Thyroid gland (tissue), 4 donors: ENCODE results near the gene DNPH1. TPM values are rescaled to one million over a fixed set of nuclear protein-coding genes. Genes with fewer than 3 reads are reported as not detected.

Experiments
- DNase-seq, 2 donors: peaks; one replicate each; pipeline ENCODE4 v3.0.0-alpha.2; 2019
- H3K27ac ChIP-seq, 3 donors: fragments of 200-600 bp; sonication (generic); 1 replicate in 2 of 3; 2 replicates in 1 of 3; pipeline ENCODE4 v1.5.1; 2016 to 2019; ENCODE audit warnings: mild to moderate bottlenecking in 1 of 3, moderate library complexity in 1 of 3
- H3K27me3 ChIP-seq: fragments of 200-600 bp; sonication (generic); one replicate; pipeline ENCODE4 v1.5.1; 2019
- H3K36me3 ChIP-seq, 2 donors: fragments of 200-600 bp; sonication (generic); one replicate each; pipeline ENCODE4 v1.5.1; 2016 to 2019
- H3K4me1 ChIP-seq, 2 donors: fragments of 200-600 bp; sonication (generic); one replicate each; pipeline ENCODE4 v1.5.1; 2017 to 2019
- H3K4me3 ChIP-seq, 3 donors: fragments of 200-600 bp; sonication (generic); replicated peaks in 1 of 3; 1 replicate in 2 of 3; 2 replicates in 1 of 3; pipeline ENCODE4 v1.5.1; 2016; ENCODE audit warnings: mild to moderate bottlenecking in 1 of 3
- H3K9me3 ChIP-seq: fragments of 200-600 bp; sonication (generic); one replicate; pipeline ENCODE4 v1.5.1; 2017
- POLR2A ChIP-seq, 2 donors: fragments of 450-650 bp; IDR thresholded peaks; one replicate each; pipeline ENCODE4 v1.6.1; 2017; ENCODE audit warnings: antibody characterized with exemption in 2 of 2, mild to moderate bottlenecking in 2 of 2, moderate library complexity in 1 of 2
- WGBS, 2 donors: methylation state at CpG; one replicate each; pipeline ENCODE4 v1.1.5; 2017; 5-methylcytosine and 5-hydroxymethylcytosine counted together
- intact Hi-C: fragments of 100-400 bp; cut with DNase I; formaldehyde crosslinking; loops from one replicate; pipeline ENCODE4 v1.15.1; 2023
- total RNA-seq, 4 donors: library from RNA; depleted of rRNA; stranded (reverse); fragments of >200 nt; gene quantifications; one replicate each; pipeline ENCODE4 v1.2.3, GENCODE V29; 2016
- TF ChIP-seq, protein P1 (sequence below), 6 experiments: fragments of 200-600 bp in 3 of 6; fragments of 450-650 bp in 3 of 6; sonication (generic) in 3 of 6; IDR thresholded peaks; one replicate each; pipeline ENCODE4 v1.5.1; 2016 to 2019; ENCODE audit warnings: antibody characterized with exemption in 6 of 6, mild to moderate bottlenecking in 2 of 6, inconsistent platforms in 1 of 6, moderate library complexity in 1 of 6

DNPH1 gene
- total RNA-seq, 4 donors from 2014 or later, result 33.1 to 122 (median 84.1) TPM

DNA sequence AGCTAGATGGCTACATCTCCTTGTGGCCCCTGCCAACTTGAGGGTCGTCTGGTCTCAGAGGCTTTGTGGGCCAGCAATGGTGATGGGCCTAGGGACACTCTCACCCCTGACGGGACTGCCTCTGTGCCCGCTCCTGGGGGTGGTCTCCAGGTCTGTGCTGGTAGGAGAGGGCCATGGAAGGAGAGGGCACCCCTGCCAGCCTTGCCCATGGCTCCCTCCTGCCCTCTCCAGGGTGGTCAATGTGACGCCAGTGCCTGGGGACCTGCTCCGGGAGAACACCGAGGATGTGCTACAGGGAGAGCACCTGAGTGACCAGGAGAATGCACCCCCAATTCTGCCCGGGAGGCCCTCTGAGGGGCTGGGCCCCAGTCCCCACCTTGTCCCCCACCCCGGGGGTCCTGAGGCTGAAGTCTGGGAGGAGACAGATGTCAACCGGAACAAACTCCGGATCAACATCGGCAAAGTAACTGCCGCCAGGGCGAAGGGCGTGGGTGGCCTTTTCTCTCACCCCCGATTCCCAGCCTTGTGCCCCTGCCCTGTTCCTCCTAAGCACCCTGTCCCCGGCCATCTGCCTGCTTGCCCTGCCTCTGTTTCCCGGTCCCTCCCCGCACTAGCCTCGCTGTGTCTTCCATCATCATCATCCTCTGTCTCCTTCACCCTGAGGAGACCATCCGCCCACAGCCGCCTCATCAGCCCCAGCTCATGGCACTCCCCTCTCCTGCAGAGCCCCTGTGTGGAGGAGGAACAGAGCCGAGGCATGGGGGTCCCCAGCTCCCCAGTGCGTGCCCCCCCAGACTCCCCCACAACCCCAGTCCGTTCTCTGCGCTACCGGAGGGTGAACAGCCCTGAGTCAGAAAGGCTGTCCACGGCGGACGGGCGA, 29.8 kb upstream of the DNPH1 start:
- Histone ChIP-seq H3K36me3 (no peaks in the 10 kb centered on the region), H3K4me3 (no peak overlapping the region), H3K27ac (no peak overlapping the region), H3K4me1 (no peaks in the 10 kb centered on the region), H3K27me3 (no peaks in the 10 kb centered on the region), H3K9me3 (no peaks in the 10 kb centered on the region)
- 88 to 92% methylated on average over 25 to 29 of the region's 30 CpGs for WGBS, 2 donors
- intact Hi-C loops, result no loop called here
- no peak for TF ChIP-seq POLR2A (IDR thresholded peaks at IDR 0.05)
- TF ChIP-seq, protein P1, sequence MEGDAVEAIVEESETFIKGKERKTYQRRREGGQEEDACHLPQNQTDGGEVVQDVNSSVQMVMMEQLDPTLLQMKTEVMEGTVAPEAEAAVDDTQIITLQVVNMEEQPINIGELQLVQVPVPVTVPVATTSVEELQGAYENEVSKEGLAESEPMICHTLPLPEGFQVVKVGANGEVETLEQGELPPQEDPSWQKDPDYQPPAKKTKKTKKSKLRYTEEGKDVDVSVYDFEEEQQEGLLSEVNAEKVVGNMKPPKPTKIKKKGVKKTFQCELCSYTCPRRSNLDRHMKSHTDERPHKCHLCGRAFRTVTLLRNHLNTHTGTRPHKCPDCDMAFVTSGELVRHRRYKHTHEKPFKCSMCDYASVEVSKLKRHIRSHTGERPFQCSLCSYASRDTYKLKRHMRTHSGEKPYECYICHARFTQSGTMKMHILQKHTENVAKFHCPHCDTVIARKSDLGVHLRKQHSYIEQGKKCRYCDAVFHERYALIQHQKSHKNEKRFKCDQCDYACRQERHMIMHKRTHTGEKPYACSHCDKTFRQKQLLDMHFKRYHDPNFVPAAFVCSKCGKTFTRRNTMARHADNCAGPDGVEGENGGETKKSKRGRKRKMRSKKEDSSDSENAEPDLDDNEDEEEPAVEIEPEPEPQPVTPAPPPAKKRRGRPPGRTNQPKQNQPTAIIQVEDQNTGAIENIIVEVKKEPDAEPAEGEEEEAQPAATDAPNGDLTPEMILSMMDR (IDR thresholded peaks at IDR 0.05), result no peak
- DNase-seq, result no peak

DNA sequence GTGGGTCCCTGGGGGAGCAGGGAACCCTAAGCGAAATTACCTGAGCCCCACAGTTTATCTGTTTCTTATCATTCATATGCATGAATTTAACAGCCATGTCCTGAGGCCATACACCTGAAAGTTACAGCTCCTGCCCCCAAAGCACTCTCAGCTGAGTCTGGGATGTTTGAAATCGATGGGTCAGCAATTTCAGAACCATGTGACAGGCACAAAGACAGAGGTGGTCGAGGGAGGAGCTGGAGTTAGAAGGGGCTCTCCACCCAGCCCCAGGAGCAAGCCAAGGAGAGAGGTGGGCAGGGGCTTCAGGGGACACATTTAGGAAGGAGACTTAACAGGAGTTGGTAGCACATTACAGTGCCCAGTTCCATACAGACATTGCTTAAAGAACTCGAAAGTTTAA, 28.9 kb upstream of the DNPH1 start:
- no peaks in the 10 kb centered on the region for H3K27me3 ChIP-seq
- intact Hi-C loops, result no loop called here
- H3K4me1 ChIP-seq, result no peaks in the 10 kb centered on the region
- no peak for DNase-seq
- no peaks in the 10 kb centered on the region for H3K36me3 ChIP-seq
- 60 to 68% methylated on average over 4 of the region's 4 CpGs for WGBS, 2 donors
- H3K27ac ChIP-seq, result no peak overlapping the region
- H3K4me3 ChIP-seq, result no peak overlapping the region
- H3K9me3 ChIP-seq, result no peaks in the 10 kb centered on the region
- TF ChIP-seq POLR2A (IDR thresholded peaks at IDR 0.05), result no peak
- TF ChIP-seq, protein P1 (IDR thresholded peaks at IDR 0.05), result no peak

DNA sequence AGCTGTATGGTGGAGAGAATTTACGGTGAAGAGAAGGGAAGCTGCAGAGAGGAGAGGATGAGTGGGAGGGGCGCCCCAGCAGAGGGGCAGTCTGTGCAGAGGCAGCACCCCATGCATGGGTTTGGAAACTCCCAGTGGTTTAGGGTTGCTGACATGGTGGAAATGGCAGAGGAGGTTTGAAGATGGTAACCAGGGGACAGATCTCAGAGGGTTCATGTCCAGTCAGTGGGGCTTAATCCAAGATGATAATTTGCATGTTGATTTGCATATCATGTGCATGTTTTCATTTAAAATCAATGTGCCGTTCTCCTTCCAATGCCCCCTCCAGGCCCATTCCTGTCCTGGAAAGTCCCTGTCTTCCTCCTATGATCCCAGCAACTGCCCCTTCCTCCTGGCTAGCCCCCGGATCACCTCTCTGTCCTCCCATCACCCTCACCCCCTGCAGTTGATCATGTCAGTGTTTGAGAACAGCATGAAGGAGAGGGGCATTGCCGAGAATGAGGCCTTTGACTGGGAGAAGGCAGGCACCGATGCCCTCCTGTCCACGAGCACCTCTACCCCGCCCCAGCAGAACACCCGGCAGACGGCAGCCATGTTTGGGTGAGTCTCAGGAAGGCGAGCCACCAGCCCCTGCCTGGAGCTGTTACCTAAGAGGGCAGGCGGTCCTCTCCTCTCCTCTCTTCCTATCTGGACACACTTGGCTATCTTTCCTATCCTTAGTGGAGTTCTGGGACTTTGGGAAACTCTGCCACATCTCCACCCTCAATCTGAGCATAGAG, 28.3 kb upstream of the DNPH1 start:
- Histone ChIP-seq H3K4me1 (no peaks in the 10 kb centered on the region), H3K36me3 (no peaks in the 10 kb centered on the region), H3K4me3 (no peak overlapping the region), H3K27me3 (no peaks in the 10 kb centered on the region), H3K9me3 (no peaks in the 10 kb centered on the region), H3K27ac (no peak overlapping the region)
- DNase-seq, result no peak
- intact Hi-C loops, result no loop called here
- TF ChIP-seq, protein P1 (IDR thresholded peaks at IDR 0.05), result no peak
- no peak for TF ChIP-seq POLR2A (IDR thresholded peaks at IDR 0.05)
- WGBS, 2 donors, result 81 to 84% methylated on average over 12 of the region's 12 CpGs

DNA sequence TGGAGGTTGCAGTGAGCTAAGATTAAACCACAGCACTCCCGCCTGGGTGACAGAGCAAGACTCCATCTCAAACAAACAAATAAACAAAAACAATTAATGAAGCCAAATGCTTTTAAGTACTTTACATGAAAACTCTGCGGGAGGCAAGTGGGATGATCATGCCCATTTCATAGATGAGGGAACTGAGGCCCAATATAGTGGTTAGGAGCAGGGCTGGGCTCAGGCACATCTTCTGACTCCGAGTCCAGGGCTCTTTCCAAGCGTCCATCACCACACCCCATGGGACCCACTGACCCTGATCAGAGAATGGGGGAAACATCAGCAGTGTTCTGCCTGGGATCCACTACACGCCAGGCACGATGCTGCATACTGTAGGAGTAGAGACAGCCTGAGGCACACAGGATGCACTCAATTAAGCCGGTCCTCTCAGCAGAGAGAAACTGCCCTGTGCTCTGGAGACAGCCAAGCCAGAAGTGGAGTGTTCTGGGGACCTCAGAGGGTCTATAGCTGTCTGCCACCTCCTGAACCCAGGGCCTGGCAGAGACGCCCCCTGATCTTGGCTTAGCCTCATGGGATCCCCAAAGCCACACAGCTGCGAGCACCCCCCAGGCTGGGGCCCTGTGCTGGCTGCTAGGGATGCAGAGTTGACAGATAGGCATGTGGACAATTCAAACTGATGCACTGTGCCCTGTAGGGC, 27.5 kb upstream of the DNPH1 start:
- Histone ChIP-seq H3K9me3 (no peaks in the 10 kb centered on the region), H3K27ac (no peak overlapping the region), H3K4me1 (no peaks in the 10 kb centered on the region), H3K4me3 (no peak overlapping the region), H3K27me3 (no peaks in the 10 kb centered on the region), H3K36me3 (no peaks in the 10 kb centered on the region)
- WGBS, 2 donors, result 88 to 95% methylated on average over 7 to 9 of the region's 9 CpGs
- intact Hi-C loops, result no loop called here
- TF ChIP-seq, protein P1 (IDR thresholded peaks at IDR 0.05), result no peak
- no peak for TF ChIP-seq POLR2A (IDR thresholded peaks at IDR 0.05)
- DNase-seq, result no peak
